ENCODE data around the gene PKD1.
"Not testable (repeated sequence)": the region's sequence is repeated elsewhere in the genome, so short reads cannot be mapped to it uniquely, and the experiment has no call there.

PKD1 gene

GRCh38 chr16:2117960-2118722 lies 17.6 kb downstream of the PKD1 start:
- H3K36me3 ChIP-seq (ENCODE audit: insufficient read depth, low read length); H3K9ac ChIP-seq (ENCODE audit: low read length); H3K9me3 ChIP-seq (ENCODE audit: low read length); H3K4me3 ChIP-seq (ENCODE audit: low read depth in 1 of 2, low read length in 2 of 2); H3K27ac ChIP-seq (ENCODE audit: low read depth, low read length); H3K27me3 ChIP-seq (ENCODE audit: control insufficient read depth in 1 of 2, insufficient read depth in 2 of 2, low read length in 2 of 2): not testable (repeated sequence)
- peaks cover 10% of the 10 kb centered on the region for H3K4me1 ChIP-seq (ENCODE audit: insufficient read depth, low read length)

- H3K9me3 ChIP-seq (ENCODE audit: low read length); H3K4me1 ChIP-seq (ENCODE audit: insufficient read depth, low read length); H3K36me3 ChIP-seq (ENCODE audit: insufficient read depth, low read length); H3K9ac ChIP-seq (ENCODE audit: low read length); H3K27me3 ChIP-seq (ENCODE audit: control insufficient read depth in 1 of 2, insufficient read depth in 2 of 2, low read length in 2 of 2); H3K4me3 ChIP-seq (ENCODE audit: low read depth in 1 of 2, low read length in 2 of 2); H3K27ac ChIP-seq (ENCODE audit: low read depth, low read length): not testable (repeated sequence)
These were observed 18.4 kb downstream of the PKD1 start for GRCh38 chr16:2117341-2117740.

GRCh38 chr16:2116428-2116827 lies 19.3 kb downstream of the PKD1 start:
- H3K27me3 ChIP-seq (ENCODE audit: control insufficient read depth in 1 of 2, insufficient read depth in 2 of 2, low read length in 2 of 2); H3K4me1 ChIP-seq (ENCODE audit: insufficient read depth, low read length); H3K9me3 ChIP-seq (ENCODE audit: low read length); H3K4me3 ChIP-seq (ENCODE audit: low read depth in 1 of 2, low read length in 2 of 2); H3K27ac ChIP-seq (ENCODE audit: low read depth, low read length); H3K36me3 ChIP-seq (ENCODE audit: insufficient read depth, low read length); H3K9ac ChIP-seq (ENCODE audit: low read length): not testable (repeated sequence)

GRCh38 chr16:2115591-2115973 lies 20.1 kb downstream of the PKD1 start:
- Histone ChIP-seq H3K27ac (ENCODE audit: low read depth, low read length) (no peak overlapping the region), H3K9ac (ENCODE audit: low read length) (no peak overlapping the region), H3K4me1 (ENCODE audit: insufficient read depth, low read length) (peaks cover 4% of the 10 kb centered on the region), H3K9me3 (ENCODE audit: low read length) (no peaks in the 10 kb centered on the region), H3K36me3 (ENCODE audit: insufficient read depth, low read length) (no peaks in the 10 kb centered on the region), H3K27me3 (ENCODE audit: control insufficient read depth in 1 of 2, insufficient read depth in 2 of 2, low read length in 2 of 2) (no peaks in the 10 kb centered on the region), H3K4me3 (ENCODE audit: low read depth in 1 of 2, low read length in 2 of 2) (no peak overlapping the region)

GRCh38 chr16:2114885-2115590 lies 20.7 kb downstream of the PKD1 start:
- not testable (repeated sequence) for H3K9ac ChIP-seq (ENCODE audit: low read length); H3K9me3 ChIP-seq (ENCODE audit: low read length); H3K27ac ChIP-seq (ENCODE audit: low read depth, low read length); H3K4me1 ChIP-seq (ENCODE audit: insufficient read depth, low read length); H3K36me3 ChIP-seq (ENCODE audit: insufficient read depth, low read length); H3K4me3 ChIP-seq (ENCODE audit: low read depth in 1 of 2, low read length in 2 of 2); H3K27me3 ChIP-seq (ENCODE audit: control insufficient read depth in 1 of 2, insufficient read depth in 2 of 2, low read length in 2 of 2)

- not testable (repeated sequence) for H3K4me3 ChIP-seq (ENCODE audit: low read depth in 1 of 2, low read length in 2 of 2); H3K9ac ChIP-seq (ENCODE audit: low read length); H3K9me3 ChIP-seq (ENCODE audit: low read length); H3K4me1 ChIP-seq (ENCODE audit: insufficient read depth, low read length); H3K27me3 ChIP-seq (ENCODE audit: control insufficient read depth in 1 of 2, insufficient read depth in 2 of 2, low read length in 2 of 2); H3K27ac ChIP-seq (ENCODE audit: low read depth, low read length); H3K36me3 ChIP-seq (ENCODE audit: insufficient read depth, low read length)
These were observed 21.5 kb downstream of the PKD1 start for GRCh38 chr16:2114225-2114624.

- not testable (repeated sequence) for H3K9ac ChIP-seq (ENCODE audit: low read length); H3K27me3 ChIP-seq (ENCODE audit: control insufficient read depth in 1 of 2, insufficient read depth in 2 of 2, low read length in 2 of 2); H3K9me3 ChIP-seq (ENCODE audit: low read length); H3K27ac ChIP-seq (ENCODE audit: low read depth, low read length); H3K4me3 ChIP-seq (ENCODE audit: low read depth in 1 of 2, low read length in 2 of 2); H3K36me3 ChIP-seq (ENCODE audit: insufficient read depth, low read length); H3K4me1 ChIP-seq (ENCODE audit: insufficient read depth, low read length)
These were observed 23.1 kb downstream of the PKD1 start for GRCh38 chr16:2112539-2113106.

- not testable (repeated sequence) for H3K9me3 ChIP-seq (ENCODE audit: low read length); H3K36me3 ChIP-seq (ENCODE audit: insufficient read depth, low read length); H3K9ac ChIP-seq (ENCODE audit: low read length); H3K4me1 ChIP-seq (ENCODE audit: insufficient read depth, low read length); H3K4me3 ChIP-seq (ENCODE audit: low read depth in 1 of 2, low read length in 2 of 2); H3K27ac ChIP-seq (ENCODE audit: low read depth, low read length); H3K27me3 ChIP-seq (ENCODE audit: control insufficient read depth in 1 of 2, insufficient read depth in 2 of 2, low read length in 2 of 2)
These were observed 24.0 kb downstream of the PKD1 start for GRCh38 chr16:2111412-2112335.

- not testable (repeated sequence) for H3K36me3 ChIP-seq (ENCODE audit: insufficient read depth, low read length); H3K9ac ChIP-seq (ENCODE audit: low read length); H3K4me3 ChIP-seq (ENCODE audit: low read depth in 1 of 2, low read length in 2 of 2); H3K9me3 ChIP-seq (ENCODE audit: low read length); H3K27ac ChIP-seq (ENCODE audit: low read depth, low read length); H3K4me1 ChIP-seq (ENCODE audit: insufficient read depth, low read length); H3K27me3 ChIP-seq (ENCODE audit: control insufficient read depth in 1 of 2, insufficient read depth in 2 of 2, low read length in 2 of 2)
These were observed 24.7 kb downstream of the PKD1 start for GRCh38 chr16:2111009-2111353.

GRCh38 chr16:2110332-2111008 lies 25.2 kb downstream of the PKD1 start:
- not testable (repeated sequence) for H3K4me3 ChIP-seq (ENCODE audit: low read depth in 1 of 2, low read length in 2 of 2); H3K9me3 ChIP-seq (ENCODE audit: low read length); H3K9ac ChIP-seq (ENCODE audit: low read length); H3K36me3 ChIP-seq (ENCODE audit: insufficient read depth, low read length); H3K27me3 ChIP-seq (ENCODE audit: control insufficient read depth in 1 of 2, insufficient read depth in 2 of 2, low read length in 2 of 2); H3K4me1 ChIP-seq (ENCODE audit: insufficient read depth, low read length); H3K27ac ChIP-seq (ENCODE audit: low read depth, low read length)

- not testable (repeated sequence) for H3K27ac ChIP-seq (ENCODE audit: low read depth, low read length); H3K9me3 ChIP-seq (ENCODE audit: low read length); H3K36me3 ChIP-seq (ENCODE audit: insufficient read depth, low read length); H3K27me3 ChIP-seq (ENCODE audit: control insufficient read depth in 1 of 2, insufficient read depth in 2 of 2, low read length in 2 of 2); H3K4me3 ChIP-seq (ENCODE audit: low read depth in 1 of 2, low read length in 2 of 2); H3K9ac ChIP-seq (ENCODE audit: low read length); H3K4me1 ChIP-seq (ENCODE audit: insufficient read depth, low read length)
These were observed 25.8 kb downstream of the PKD1 start for GRCh38 chr16:2109872-2110271.

Data from muscle layer of colon (tissue), 2 donors.